Measurements from ENCODE around the gene CBLN3. TPM values are rescaled to one million over a fixed set of nuclear protein-coding genes. Genes with fewer than 3 reads are reported as not detected.

Gene CBLN3
- total RNA-seq, 1 donor from 2014 or later = not detected

- TF ChIP-seq, protein P1, sequence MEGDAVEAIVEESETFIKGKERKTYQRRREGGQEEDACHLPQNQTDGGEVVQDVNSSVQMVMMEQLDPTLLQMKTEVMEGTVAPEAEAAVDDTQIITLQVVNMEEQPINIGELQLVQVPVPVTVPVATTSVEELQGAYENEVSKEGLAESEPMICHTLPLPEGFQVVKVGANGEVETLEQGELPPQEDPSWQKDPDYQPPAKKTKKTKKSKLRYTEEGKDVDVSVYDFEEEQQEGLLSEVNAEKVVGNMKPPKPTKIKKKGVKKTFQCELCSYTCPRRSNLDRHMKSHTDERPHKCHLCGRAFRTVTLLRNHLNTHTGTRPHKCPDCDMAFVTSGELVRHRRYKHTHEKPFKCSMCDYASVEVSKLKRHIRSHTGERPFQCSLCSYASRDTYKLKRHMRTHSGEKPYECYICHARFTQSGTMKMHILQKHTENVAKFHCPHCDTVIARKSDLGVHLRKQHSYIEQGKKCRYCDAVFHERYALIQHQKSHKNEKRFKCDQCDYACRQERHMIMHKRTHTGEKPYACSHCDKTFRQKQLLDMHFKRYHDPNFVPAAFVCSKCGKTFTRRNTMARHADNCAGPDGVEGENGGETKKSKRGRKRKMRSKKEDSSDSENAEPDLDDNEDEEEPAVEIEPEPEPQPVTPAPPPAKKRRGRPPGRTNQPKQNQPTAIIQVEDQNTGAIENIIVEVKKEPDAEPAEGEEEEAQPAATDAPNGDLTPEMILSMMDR (IDR thresholded peaks at IDR 0.05) = no peak
- TF ChIP-seq EZH2 (IDR thresholded peaks at IDR 0.05) = no peak
- no peak for TF ChIP-seq EZH2phosphoT487 (IDR thresholded peaks at IDR 0.05)
- H3K4me1 ChIP-seq = peaks cover 8% of the 10 kb centered on the region
- no peaks in the 10 kb centered on the region for H3K9me3 ChIP-seq (ENCODE audit: low read depth)
- H3K4me2 ChIP-seq = no peak overlapping the region
- H3K4me1 Mint-ChIP-seq = peaks cover 23% of the 10 kb centered on the region
- H3K27ac Mint-ChIP-seq = no peak overlapping the region
- H3K4me3 Mint-ChIP-seq = no peak overlapping the region
- no peak overlapping the region for H2AFZ ChIP-seq (replicated peaks)
- no peak overlapping the region for H3K4me3 ChIP-seq
- H3K27me3 ChIP-seq = no peaks in the 10 kb centered on the region
- peaks cover 8% of the 10 kb centered on the region for H3K27me3 Mint-ChIP-seq (ENCODE audit: insufficient read depth, low read depth)
- no peaks in the 10 kb centered on the region for H3K36me3 ChIP-seq
- no peak overlapping the region for H3K9ac ChIP-seq
- no peaks in the 10 kb centered on the region for H4K20me1 ChIP-seq (ENCODE audit: low read depth)
- no peaks in the 10 kb centered on the region for H3K9me3 Mint-ChIP-seq
- no peaks in the 10 kb centered on the region for H3K36me3 Mint-ChIP-seq
- no peak overlapping the region for H3K27ac ChIP-seq
- peaks cover 14% of the 10 kb centered on the region for H3F3A ChIP-seq (ENCODE audit: low read depth)
- no peak for DNase-seq (ENCODE audit: low spot score)
- no peaks in the 10 kb centered on the region for H3K79me2 ChIP-seq (ENCODE audit: low read depth)
Measured at GRCh38 chr14:24384169-24384568, 45.3 kb downstream of the CBLN3 start.

- Histone ChIP-seq H3K4me2 (no peak overlapping the region), H3K27ac (no peak overlapping the region), H2AFZ (replicated peaks) (no peak overlapping the region), H3K36me3 (no peaks in the 10 kb centered on the region), H3K9ac (no peak overlapping the region), H3F3A (ENCODE audit: low read depth) (peaks cover 19% of the 10 kb centered on the region), H3K4me3 (no peak overlapping the region), H3K79me2 (ENCODE audit: low read depth) (no peaks in the 10 kb centered on the region), H3K4me1 (peaks cover 11% of the 10 kb centered on the region), H4K20me1 (ENCODE audit: low read depth) (no peaks in the 10 kb centered on the region), H3K9me3 (ENCODE audit: low read depth) (no peaks in the 10 kb centered on the region), H3K27me3 (no peaks in the 10 kb centered on the region)
- peaks cover 11% of the 10 kb centered on the region for H3K4me1 Mint-ChIP-seq
- H3K27ac Mint-ChIP-seq = no peak overlapping the region
- no peaks in the 10 kb centered on the region for H3K9me3 Mint-ChIP-seq
- peaks cover 5% of the 10 kb centered on the region for H3K36me3 Mint-ChIP-seq
- TF ChIP-seq, protein P1 (IDR thresholded peaks at IDR 0.05) = no peak
- no peak for TF ChIP-seq EZH2phosphoT487 (IDR thresholded peaks at IDR 0.05)
- no peak overlapping the region for H3K4me3 Mint-ChIP-seq
- H3K27me3 Mint-ChIP-seq (ENCODE audit: insufficient read depth, low read depth) = peaks cover 8% of the 10 kb centered on the region
- no peak for DNase-seq (ENCODE audit: low spot score)
Measured at GRCh38 chr14:24382064-24382371, 47.5 kb downstream of the CBLN3 start.

DNA sequence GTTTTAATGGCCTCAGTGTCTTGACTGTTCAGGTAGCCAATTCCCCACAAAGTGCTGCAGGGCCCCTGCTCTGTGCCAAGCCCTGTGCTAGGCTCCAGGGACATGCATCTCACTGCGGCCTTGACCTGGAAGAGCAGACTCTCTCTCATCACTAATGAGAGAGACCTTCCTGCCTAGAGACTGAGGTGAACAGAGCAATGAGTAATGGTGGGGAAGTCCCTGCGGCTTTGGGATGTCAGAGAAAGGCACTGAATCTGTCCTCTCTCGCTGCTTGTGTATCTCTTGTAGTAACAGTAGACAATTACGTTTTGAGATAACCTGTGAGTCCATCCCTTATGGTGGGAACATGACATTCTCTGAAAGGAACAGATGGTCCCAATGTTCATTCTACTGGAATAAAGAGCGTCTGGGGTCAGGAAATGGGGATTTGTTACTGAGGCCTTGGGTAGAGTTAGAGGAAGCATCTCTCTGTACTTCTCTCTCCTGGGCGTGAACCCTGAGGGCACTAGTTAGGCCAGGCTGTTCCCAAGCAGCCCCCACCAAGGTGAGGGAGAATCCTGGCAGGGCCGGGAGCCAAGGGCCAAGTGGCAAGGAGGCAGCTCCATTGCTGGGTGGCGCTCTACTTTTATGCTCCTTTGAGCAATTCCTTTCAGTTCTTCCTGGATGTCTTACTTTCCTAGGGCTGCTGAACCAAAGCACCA, 48.0 kb downstream of the CBLN3 start:
- Histone ChIP-seq H3K36me3 (no peaks in the 10 kb centered on the region), H3F3A (ENCODE audit: low read depth) (peaks cover 19% of the 10 kb centered on the region), H3K27me3 (no peaks in the 10 kb centered on the region), H4K20me1 (ENCODE audit: low read depth) (no peaks in the 10 kb centered on the region), H3K4me2 (no peak overlapping the region), H3K4me3 (no peak overlapping the region), H2AFZ (replicated peaks) (no peak overlapping the region), H3K9ac (no peak overlapping the region), H3K4me1 (peaks cover 16% of the 10 kb centered on the region), H3K79me2 (ENCODE audit: low read depth) (no peaks in the 10 kb centered on the region), H3K27ac (no peak overlapping the region), H3K9me3 (ENCODE audit: low read depth) (no peaks in the 10 kb centered on the region)
- no peaks in the 10 kb centered on the region for H3K9me3 Mint-ChIP-seq
- no peak for TF ChIP-seq EZH2phosphoT487 (IDR thresholded peaks at IDR 0.05)
- no peak for TF ChIP-seq EZH2 (IDR thresholded peaks at IDR 0.05)
- TF ChIP-seq, protein P1 (IDR thresholded peaks at IDR 0.05) = no peak
- H3K4me1 Mint-ChIP-seq = peaks cover 7% of the 10 kb centered on the region
- H3K36me3 Mint-ChIP-seq = peaks cover 8% of the 10 kb centered on the region
- H3K27me3 Mint-ChIP-seq (ENCODE audit: insufficient read depth, low read depth) = peaks cover 10% of the 10 kb centered on the region
- H3K27ac Mint-ChIP-seq = no peak overlapping the region
- no peak overlapping the region for H3K4me3 Mint-ChIP-seq
- DNase-seq (ENCODE audit: low spot score) = no peak

Data from neural progenitor cell (in vitro differentiated cells).